Adrenal gland (tissue), 5 donors: ENCODE data around the gene TMCC2.

Source experiments
- POLR2A ChIP-seq, 2 donors: fragments of 450-650 bp; IDR thresholded peaks; one replicate each; pipeline ENCODE4 v1.6.1; 2017; ENCODE audit warnings: antibody characterized with exemption in 2 of 2, mild to moderate bottlenecking in 2 of 2, moderate library complexity in 1 of 2
- TF ChIP-seq, protein P1 (sequence below), 6 experiments: fragments of 450-650 bp in 4 of 6; fragments of 200-600 bp in 2 of 6; sonication (generic) in 1 of 6; IDR thresholded peaks; 1 replicate in 5 of 6; 2 replicates in 1 of 6; pipeline versions ENCODE4 v1.5.1 to v1.8.0; 2016 to 2021; ENCODE audit warnings: antibody characterized with exemption in 6 of 6, mild to moderate bottlenecking in 2 of 6, moderate library complexity in 1 of 6
- donor health status: DM: no; HTN: no; CAD: no.

GRCh38 chr1:205186191-205186590 lies 41.6 kb upstream of the TMCC2 start:
- TF ChIP-seq, protein P1, sequence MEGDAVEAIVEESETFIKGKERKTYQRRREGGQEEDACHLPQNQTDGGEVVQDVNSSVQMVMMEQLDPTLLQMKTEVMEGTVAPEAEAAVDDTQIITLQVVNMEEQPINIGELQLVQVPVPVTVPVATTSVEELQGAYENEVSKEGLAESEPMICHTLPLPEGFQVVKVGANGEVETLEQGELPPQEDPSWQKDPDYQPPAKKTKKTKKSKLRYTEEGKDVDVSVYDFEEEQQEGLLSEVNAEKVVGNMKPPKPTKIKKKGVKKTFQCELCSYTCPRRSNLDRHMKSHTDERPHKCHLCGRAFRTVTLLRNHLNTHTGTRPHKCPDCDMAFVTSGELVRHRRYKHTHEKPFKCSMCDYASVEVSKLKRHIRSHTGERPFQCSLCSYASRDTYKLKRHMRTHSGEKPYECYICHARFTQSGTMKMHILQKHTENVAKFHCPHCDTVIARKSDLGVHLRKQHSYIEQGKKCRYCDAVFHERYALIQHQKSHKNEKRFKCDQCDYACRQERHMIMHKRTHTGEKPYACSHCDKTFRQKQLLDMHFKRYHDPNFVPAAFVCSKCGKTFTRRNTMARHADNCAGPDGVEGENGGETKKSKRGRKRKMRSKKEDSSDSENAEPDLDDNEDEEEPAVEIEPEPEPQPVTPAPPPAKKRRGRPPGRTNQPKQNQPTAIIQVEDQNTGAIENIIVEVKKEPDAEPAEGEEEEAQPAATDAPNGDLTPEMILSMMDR (IDR thresholded peaks at IDR 0.05): no peak
- TF ChIP-seq POLR2A (IDR thresholded peaks at IDR 0.05): no peak
